ENCODE measurements around the gene DLK2. TPM values are rescaled to one million over a fixed set of nuclear protein-coding genes. Genes with fewer than 3 reads are reported as not detected.
"Not testable (repeated sequence)": the region's sequence is repeated elsewhere in the genome, so short reads cannot be mapped to it uniquely, and the experiment has no call there.

DLK2 gene
- total RNA-seq, 1 donor from 2014 or later, result 2.5 TPM

GRCh38 chr6:43458154-43458553, 2.8 kb upstream of the DLK2 start:
- H3K27me3 Mint-ChIP-seq (ENCODE audit: low read depth), result peaks cover 37% of the 10 kb centered on the region
- H3K4me3 Mint-ChIP-seq (ENCODE audit: low read depth); H3K27ac Mint-ChIP-seq; intact Hi-C loops (cut with micrococcal nuclease); DNase-seq (ENCODE audit: low spot score); H3K4me1 Mint-ChIP-seq (ENCODE audit: low read depth); H3K9me3 Mint-ChIP-seq; H3K36me3 Mint-ChIP-seq (ENCODE audit: low read depth): not testable (repeated sequence)

- Mint-ChIP-seq H3K27me3 (ENCODE audit: low read depth) (peaks cover 34% of the 10 kb centered on the region), H3K9me3 (no peaks in the 10 kb centered on the region), H3K27ac (no peak overlapping the region), H3K4me1 (ENCODE audit: low read depth) (peaks cover 7% of the 10 kb centered on the region), H3K4me3 (ENCODE audit: low read depth) (no peak overlapping the region), H3K36me3 (ENCODE audit: low read depth) (peaks cover 9% of the 10 kb centered on the region)
- intact Hi-C loops (cut with micrococcal nuclease), result no loop called here
- DNase-seq (ENCODE audit: low spot score), result no peak
Measured at GRCh38 chr6:43457643-43458042, 2.3 kb upstream of the DLK2 start.

- H3K27ac Mint-ChIP-seq, result no peak overlapping the region
- peaks cover 16% of the 10 kb centered on the region for H3K36me3 Mint-ChIP-seq (ENCODE audit: low read depth)
- H3K27me3 Mint-ChIP-seq (ENCODE audit: low read depth), result peaks cover 24% of the 10 kb centered on the region
- DNase-seq (ENCODE audit: low spot score), result no peak
- H3K4me3 Mint-ChIP-seq (ENCODE audit: low read depth), result peak overlapping the region; percentile 72
- no peaks in the 10 kb centered on the region for H3K9me3 Mint-ChIP-seq
- H3K4me1 Mint-ChIP-seq (ENCODE audit: low read depth), result peaks cover 7% of the 10 kb centered on the region
- intact Hi-C loops (cut with micrococcal nuclease), result loop anchor here (1.0 kb wide), 2 partner anchors 25 to 51 kb away; no protein-coding TSS in a partner anchor
Measured at GRCh38 chr6:43454696-43455530, 435 bp downstream of the DLK2 start.

- peak; percentile 46 for DNase-seq (ENCODE audit: low spot score)
- Mint-ChIP-seq H3K4me3 (ENCODE audit: low read depth) (peak overlapping the region; percentile 72), H3K27me3 (ENCODE audit: low read depth) (peaks cover 20% of the 10 kb centered on the region), H3K36me3 (ENCODE audit: low read depth) (peaks cover 16% of the 10 kb centered on the region), H3K9me3 (no peaks in the 10 kb centered on the region), H3K4me1 (ENCODE audit: low read depth) (peaks cover 7% of the 10 kb centered on the region), H3K27ac (no peak overlapping the region)
- intact Hi-C loops (cut with micrococcal nuclease), result loop anchor here (1.0 kb wide), 1 partner anchor 52 kb away; no protein-coding TSS in a partner anchor
Measured at GRCh38 chr6:43454290-43454695, 1.1 kb downstream of the DLK2 start.

- peaks cover 20% of the 10 kb centered on the region for H3K27me3 Mint-ChIP-seq (ENCODE audit: low read depth)
- intact Hi-C loops (cut with micrococcal nuclease), result loop anchor here (1.0 kb wide), 1 partner anchor 52 kb away; no protein-coding TSS in a partner anchor
- peaks cover 7% of the 10 kb centered on the region for H3K4me1 Mint-ChIP-seq (ENCODE audit: low read depth)
- no peak overlapping the region for H3K27ac Mint-ChIP-seq
- peak overlapping the region; percentile 72 for H3K4me3 Mint-ChIP-seq (ENCODE audit: low read depth)
- no peaks in the 10 kb centered on the region for H3K9me3 Mint-ChIP-seq
- no peak for DNase-seq (ENCODE audit: low spot score)
- H3K36me3 Mint-ChIP-seq (ENCODE audit: low read depth), result peaks cover 18% of the 10 kb centered on the region
Measured at GRCh38 chr6:43453831-43454230, 1.5 kb downstream of the DLK2 start.

- intact Hi-C loops (cut with micrococcal nuclease), result no loop called here
Measured at GRCh38 chr6:43452896-43453295, 2.5 kb downstream of the DLK2 start.

GRCh38 chr6:43451939-43452338, 3.4 kb downstream of the DLK2 start:
- peaks cover 27% of the 10 kb centered on the region for H3K36me3 Mint-ChIP-seq (ENCODE audit: low read depth)
- no peak for DNase-seq (ENCODE audit: low spot score)
- intact Hi-C loops (cut with micrococcal nuclease), result no loop called here
- H3K27me3 Mint-ChIP-seq (ENCODE audit: low read depth), result peaks cover 19% of the 10 kb centered on the region
- H3K4me1 Mint-ChIP-seq (ENCODE audit: low read depth), result peaks cover 7% of the 10 kb centered on the region
- no peaks in the 10 kb centered on the region for H3K9me3 Mint-ChIP-seq
- H3K27ac Mint-ChIP-seq, result no peak overlapping the region
- H3K4me3 Mint-ChIP-seq (ENCODE audit: low read depth), result no peak overlapping the region

More at GRCh38 chr6:43452896-43453295, 2.5 kb downstream of the DLK2 start:
- Mint-ChIP-seq H3K4me3 (ENCODE audit: low read depth) (no peak overlapping the region), H3K9me3 (no peaks in the 10 kb centered on the region), H3K27ac (no peak overlapping the region), H3K36me3 (ENCODE audit: low read depth) (peaks cover 23% of the 10 kb centered on the region), H3K27me3 (ENCODE audit: low read depth) (peaks cover 20% of the 10 kb centered on the region), H3K4me1 (ENCODE audit: low read depth) (peaks cover 7% of the 10 kb centered on the region)
- no peak for DNase-seq (ENCODE audit: low spot score)

GRCh38 chr6:43451348-43451747, 4.0 kb downstream of the DLK2 start:
- Mint-ChIP-seq H3K36me3 (ENCODE audit: low read depth) (peaks cover 27% of the 10 kb centered on the region), H3K27ac (no peak overlapping the region), H3K9me3 (no peaks in the 10 kb centered on the region), H3K4me1 (ENCODE audit: low read depth) (peaks cover 7% of the 10 kb centered on the region), H3K4me3 (ENCODE audit: low read depth) (no peak overlapping the region), H3K27me3 (ENCODE audit: low read depth) (peaks cover 13% of the 10 kb centered on the region)
- intact Hi-C loops (cut with micrococcal nuclease), result no loop called here
- no peak for DNase-seq (ENCODE audit: low spot score)

- H3K4me3 Mint-ChIP-seq (ENCODE audit: low read depth), result no peak overlapping the region
- peaks cover 7% of the 10 kb centered on the region for H3K27me3 Mint-ChIP-seq (ENCODE audit: low read depth)
- peaks cover 30% of the 10 kb centered on the region for H3K36me3 Mint-ChIP-seq (ENCODE audit: low read depth)
- DNase-seq (ENCODE audit: low spot score), result no peak
- intact Hi-C loops (cut with micrococcal nuclease), result no loop called here
- H3K4me1 Mint-ChIP-seq (ENCODE audit: low read depth), result peaks cover 2% of the 10 kb centered on the region
- no peak overlapping the region for H3K27ac Mint-ChIP-seq
- H3K9me3 Mint-ChIP-seq, result no peaks in the 10 kb centered on the region
Measured at GRCh38 chr6:43450699-43451131, 4.6 kb downstream of the DLK2 start.

GRCh38 chr6:43448916-43449315, 6.4 kb downstream of the DLK2 start:
- DNase-seq (ENCODE audit: low spot score), result no peak
- H3K27me3 Mint-ChIP-seq (ENCODE audit: low read depth), result no peaks in the 10 kb centered on the region
- intact Hi-C loops (cut with micrococcal nuclease), result no loop called here
- no peaks in the 10 kb centered on the region for H3K9me3 Mint-ChIP-seq
- H3K4me1 Mint-ChIP-seq (ENCODE audit: low read depth), result no peaks in the 10 kb centered on the region
- H3K4me3 Mint-ChIP-seq (ENCODE audit: low read depth), result no peak overlapping the region
- H3K36me3 Mint-ChIP-seq (ENCODE audit: low read depth), result peaks cover 42% of the 10 kb centered on the region
- no peak overlapping the region for H3K27ac Mint-ChIP-seq

- no peak overlapping the region for H3K4me3 Mint-ChIP-seq (ENCODE audit: low read depth)
- no peak for DNase-seq (ENCODE audit: low spot score)
- no peak overlapping the region for H3K27ac Mint-ChIP-seq
- H3K36me3 Mint-ChIP-seq (ENCODE audit: low read depth), result peaks cover 37% of the 10 kb centered on the region
- H3K27me3 Mint-ChIP-seq (ENCODE audit: low read depth), result no peaks in the 10 kb centered on the region
- no peaks in the 10 kb centered on the region for H3K4me1 Mint-ChIP-seq (ENCODE audit: low read depth)
- H3K9me3 Mint-ChIP-seq, result no peaks in the 10 kb centered on the region
- intact Hi-C loops (cut with micrococcal nuclease), result no loop called here
Measured at GRCh38 chr6:43447604-43448003, 7.7 kb downstream of the DLK2 start.

GRCh38 chr6:43445576-43445975, 9.8 kb downstream of the DLK2 start:
- Mint-ChIP-seq H3K27ac (no peak overlapping the region), H3K36me3 (ENCODE audit: low read depth) (peaks cover 35% of the 10 kb centered on the region)

GRCh38 chr6:43444582-43444981, 10.8 kb downstream of the DLK2 start:
- H3K4me1 Mint-ChIP-seq (ENCODE audit: low read depth), result no peaks in the 10 kb centered on the region
- intact Hi-C loops (cut with micrococcal nuclease), result no loop called here

More at GRCh38 chr6:43445576-43445975, 9.8 kb downstream of the DLK2 start:
- Mint-ChIP-seq H3K9me3 (no peaks in the 10 kb centered on the region), H3K4me1 (ENCODE audit: low read depth) (no peaks in the 10 kb centered on the region), H3K4me3 (ENCODE audit: low read depth) (no peak overlapping the region), H3K27me3 (ENCODE audit: low read depth) (no peaks in the 10 kb centered on the region)
- intact Hi-C loops (cut with micrococcal nuclease), result no loop called here
- DNase-seq (ENCODE audit: low spot score), result no peak

More at GRCh38 chr6:43444582-43444981, 10.8 kb downstream of the DLK2 start:
- H3K4me3 Mint-ChIP-seq (ENCODE audit: low read depth), result no peak overlapping the region
- peaks cover 35% of the 10 kb centered on the region for H3K36me3 Mint-ChIP-seq (ENCODE audit: low read depth)
- H3K27me3 Mint-ChIP-seq (ENCODE audit: low read depth), result no peaks in the 10 kb centered on the region
- H3K9me3 Mint-ChIP-seq, result no peaks in the 10 kb centered on the region
- no peak for DNase-seq (ENCODE audit: low spot score)
- no peak overlapping the region for H3K27ac Mint-ChIP-seq

Measured in activated T-helper 2 cell treated with anti-CD3 and anti-CD28 coated beads, Interferon-gamma antibody, Interleukin-2, Interleukin-4, amounts not matched to agents 10 μg/mL and 5 μg/mL and 100 μg/mL, durations not matched to agents 14 hours and 24 hours and 36 hours (primary cell).